22Rv1 (cell line): ENCODE results near the gene MYCBP2.

Source experiments
- CTCF ChIP-seq: fragments of 450-650 bp; IDR thresholded peaks from 2 replicates; pipeline ENCODE4 v1.5.1; 2017; ENCODE audit warnings: mild to moderate bottlenecking
- ZFX ChIP-seq: fragments of 450-650 bp; IDR thresholded peaks from 2 replicates; pipeline ENCODE4 v1.6.1; 2017; ENCODE audit warnings: antibody characterized with exemption, borderline replicate concordance

GRCh38 chr13:77351315-77351714 is 24.4 kb upstream of the MYCBP2 start:
- no peak for TF ChIP-seq CTCF
- TF ChIP-seq ZFX, result no peak
